MM.1S (cell line): ENCODE results near the gene TRIM69.
"Not testable (repeated sequence)": the region's sequence is repeated elsewhere in the genome, so short reads cannot be mapped to it uniquely, and the experiment has no call there.

Experiments
- DNase-seq: peaks from one replicate; pipeline ENCODE4 v3.0.0-alpha.2; 2015
- H2AFZ ChIP-seq: fragments of 300-600 bp; sonication (generic); 2 replicates; pipeline ENCODE4 v1.6.0; 2016; ENCODE audit warnings: antibody characterized with exemption, low read length
- H3F3A ChIP-seq: fragments of 300-600 bp; sonication (generic); 2 replicates; pipeline ENCODE4 v1.6.1; 2016; ENCODE audit warnings: mild to moderate bottlenecking, antibody characterized with exemption, low read length, moderate library complexity, mixed read lengths; ENCODE audit not compliant: insufficient read depth
- H3K27ac ChIP-seq: fragments of 300-600 bp; sonication (generic); 2 replicates; pipeline ENCODE4 v1.5.1; 2016; ENCODE audit warnings: mild to moderate bottlenecking, low read length
- H3K27me3 ChIP-seq: fragments of 300-600 bp; sonication (generic); replicated peaks from 2 replicates; pipeline ENCODE4 v1.6.0; 2016; ENCODE audit warnings: low read length; ENCODE audit not compliant: insufficient read depth
- H3K36me3 ChIP-seq: fragments of 300-600 bp; sonication (generic); replicated peaks from 2 replicates; pipeline ENCODE4 v1.6.1; 2016; ENCODE audit warnings: mild to moderate bottlenecking, low read length, mixed read lengths; ENCODE audit not compliant: insufficient read depth
- H3K4me1 ChIP-seq: fragments of 300-600 bp; sonication (generic); 2 replicates; pipeline ENCODE4 v1.6.1; 2016; ENCODE audit warnings: low read length, mixed read lengths
- H3K4me2 ChIP-seq: fragments of 300-600 bp; sonication (generic); 2 replicates; pipeline ENCODE4 v1.6.0; 2016; ENCODE audit warnings: low read depth, low read length
- H3K4me3 ChIP-seq: fragments of 300-600 bp; sonication (generic); 2 replicates; pipeline ENCODE4 v1.5.1; 2016; ENCODE audit warnings: low read length, mixed read lengths
- H3K79me2 ChIP-seq: fragments of 300-600 bp; sonication (generic); 2 replicates; pipeline ENCODE4 v1.6.1; 2016; ENCODE audit warnings: mixed run types, low read length, mixed read lengths
- H3K9ac ChIP-seq: fragments of 300-600 bp; sonication (generic); 2 replicates; pipeline ENCODE4 v1.6.1; 2016; ENCODE audit warnings: low read length, mixed read lengths
- H3K9me2 ChIP-seq: fragments of 300-600 bp; sonication (generic); replicated peaks from 2 replicates; pipeline ENCODE4 v1.6.1; 2016; ENCODE audit warnings: mild to moderate bottlenecking, low read length, mixed read lengths; ENCODE audit not compliant: insufficient read depth
- H3K9me3 ChIP-seq: fragments of 300-600 bp; sonication (generic); replicated peaks from 2 replicates; pipeline ENCODE4 v1.6.1; 2016; ENCODE audit warnings: mild to moderate bottlenecking, low read length, mixed read lengths; ENCODE audit not compliant: insufficient read depth
- H4K20me1 ChIP-seq: fragments of 300-600 bp; sonication (generic); 2 replicates; pipeline ENCODE4 v1.6.1; 2016; ENCODE audit warnings: mild to moderate bottlenecking, low read length, moderate library complexity, mixed read lengths; ENCODE audit not compliant: insufficient read depth
- EZH2 ChIP-seq: fragments of 300-600 bp; sonication (generic); optimal IDR thresholded peaks from 2 replicates; pipeline ENCODE3; 2017; ENCODE audit warnings: low read depth, mild to moderate bottlenecking, antibody characterized with exemption, low read length, mixed read lengths
- EZH2phosphoT487 ChIP-seq: fragments of 300-600 bp; sonication (generic); IDR thresholded peaks from 2 replicates; pipeline ENCODE4 v1.6.1; 2018; ENCODE audit warnings: antibody characterized with exemption, low read length
- TF ChIP-seq, protein P1 (sequence below): fragments of 300-600 bp; sonication (generic); IDR thresholded peaks from 2 replicates; pipeline ENCODE4 v1.5.1; 2016; ENCODE audit warnings: antibody characterized with exemption, low read length, mixed read lengths

The TRIM69 gene

DNA sequence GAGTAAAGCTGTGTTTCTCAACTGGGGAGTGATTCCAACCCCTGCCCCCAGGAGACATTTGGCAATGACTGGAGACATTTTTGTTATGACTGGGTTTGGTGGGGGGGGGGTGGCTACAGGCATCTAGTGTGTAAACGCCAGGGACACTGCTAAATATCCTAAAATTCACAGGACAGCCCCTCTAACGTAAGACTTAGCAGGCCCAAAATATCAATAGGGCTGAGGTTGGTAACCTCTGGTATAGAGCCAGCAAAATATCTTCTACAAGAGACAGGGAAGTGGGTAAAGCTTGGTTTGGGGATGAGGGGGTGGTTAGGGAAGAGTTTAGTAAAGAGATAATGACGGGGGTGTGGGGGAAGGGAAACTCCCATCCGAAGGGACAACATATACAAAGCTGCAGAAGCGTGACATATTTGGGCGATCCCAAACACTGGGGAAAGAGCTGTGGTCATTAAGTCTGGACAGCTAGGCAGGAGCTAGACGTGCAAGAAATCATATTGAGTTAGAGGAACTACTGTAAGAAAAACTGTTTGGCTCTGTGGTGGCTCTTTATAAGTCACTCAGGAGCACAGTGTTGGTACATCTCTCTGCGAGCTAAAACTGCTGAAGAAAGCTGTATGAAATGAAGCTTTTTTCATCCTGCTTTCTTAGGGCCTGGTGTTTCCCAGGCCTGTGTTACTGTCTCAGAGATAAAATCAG lies 697 bp upstream of the TRIM69 start:
- Histone ChIP-seq H3F3A (peaks cover 13% of the 10 kb centered on the region), H3K9me3 (no peaks in the 10 kb centered on the region), H3K4me3 (peak overlapping the region; percentile 30), H3K36me3 (peaks cover 4% of the 10 kb centered on the region; the same call in 1 of the 2 replicates), H3K79me2 (peaks cover 18% of the 10 kb centered on the region), H3K27me3 (no peaks in the 10 kb centered on the region), H3K27ac (peak overlapping the region; percentile 63), H3K9me2 (no peaks in the 10 kb centered on the region), H4K20me1 (no peaks in the 10 kb centered on the region), H3K9ac (peak overlapping the region; percentile 47; the same call in 1 of the 2 replicates), H3K4me2 (peak overlapping the region; percentile 63), H3K4me1 (peaks cover 22% of the 10 kb centered on the region), H2AFZ (peak overlapping the region; percentile 41)
- TF ChIP-seq EZH2phosphoT487 (no peak), EZH2 (no peak)
- DNase-seq, result no peak

DNA sequence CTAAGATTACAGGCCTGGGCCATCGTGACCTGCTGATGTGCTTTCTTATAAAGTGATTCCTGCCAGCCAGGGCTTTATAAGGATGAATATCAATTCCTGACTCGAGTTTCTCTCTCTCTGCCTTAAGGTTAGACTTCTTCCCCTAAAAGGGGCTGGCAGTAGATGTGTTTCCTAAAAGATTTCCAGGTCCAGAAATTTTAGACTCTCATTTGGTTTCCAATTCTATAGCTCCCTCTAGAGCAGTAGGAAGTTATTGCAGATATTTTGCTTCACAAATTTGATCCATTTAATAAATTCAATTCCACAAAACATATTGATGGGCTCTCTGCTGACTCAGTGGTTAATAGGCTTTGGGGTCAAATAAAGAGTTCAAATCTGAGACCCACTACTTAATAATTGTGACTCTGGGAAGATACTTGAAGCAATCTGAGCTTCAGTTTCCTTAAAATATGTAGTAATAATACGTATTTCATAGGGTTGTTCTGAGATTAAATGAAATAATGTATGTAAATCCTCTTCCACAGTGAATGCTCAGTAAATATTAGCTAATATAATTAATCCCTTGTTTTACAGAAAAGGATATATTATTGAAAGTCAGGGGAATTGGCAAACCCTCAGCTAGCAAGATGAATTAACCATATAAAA lies 2.1 kb downstream of the TRIM69 start:
- Histone ChIP-seq H3K27me3 (no peaks in the 10 kb centered on the region), H3K9me2 (no peaks in the 10 kb centered on the region), H3K36me3 (no peaks in the 10 kb centered on the region), H3F3A (peaks cover 13% of the 10 kb centered on the region), H3K9ac (no peak overlapping the region), H3K4me1 (peaks cover 22% of the 10 kb centered on the region), H3K4me3 (no peak overlapping the region), H3K9me3 (no peaks in the 10 kb centered on the region), H3K79me2 (no peaks in the 10 kb centered on the region), H2AFZ (no peak overlapping the region), H3K4me2 (no peak overlapping the region), H3K27ac (no peak overlapping the region), H4K20me1 (no peaks in the 10 kb centered on the region)
- TF ChIP-seq EZH2phosphoT487, result no peak
- TF ChIP-seq, protein P1, sequence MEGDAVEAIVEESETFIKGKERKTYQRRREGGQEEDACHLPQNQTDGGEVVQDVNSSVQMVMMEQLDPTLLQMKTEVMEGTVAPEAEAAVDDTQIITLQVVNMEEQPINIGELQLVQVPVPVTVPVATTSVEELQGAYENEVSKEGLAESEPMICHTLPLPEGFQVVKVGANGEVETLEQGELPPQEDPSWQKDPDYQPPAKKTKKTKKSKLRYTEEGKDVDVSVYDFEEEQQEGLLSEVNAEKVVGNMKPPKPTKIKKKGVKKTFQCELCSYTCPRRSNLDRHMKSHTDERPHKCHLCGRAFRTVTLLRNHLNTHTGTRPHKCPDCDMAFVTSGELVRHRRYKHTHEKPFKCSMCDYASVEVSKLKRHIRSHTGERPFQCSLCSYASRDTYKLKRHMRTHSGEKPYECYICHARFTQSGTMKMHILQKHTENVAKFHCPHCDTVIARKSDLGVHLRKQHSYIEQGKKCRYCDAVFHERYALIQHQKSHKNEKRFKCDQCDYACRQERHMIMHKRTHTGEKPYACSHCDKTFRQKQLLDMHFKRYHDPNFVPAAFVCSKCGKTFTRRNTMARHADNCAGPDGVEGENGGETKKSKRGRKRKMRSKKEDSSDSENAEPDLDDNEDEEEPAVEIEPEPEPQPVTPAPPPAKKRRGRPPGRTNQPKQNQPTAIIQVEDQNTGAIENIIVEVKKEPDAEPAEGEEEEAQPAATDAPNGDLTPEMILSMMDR, result peak; percentile 77
- peak; percentile 52 for DNase-seq

DNA sequence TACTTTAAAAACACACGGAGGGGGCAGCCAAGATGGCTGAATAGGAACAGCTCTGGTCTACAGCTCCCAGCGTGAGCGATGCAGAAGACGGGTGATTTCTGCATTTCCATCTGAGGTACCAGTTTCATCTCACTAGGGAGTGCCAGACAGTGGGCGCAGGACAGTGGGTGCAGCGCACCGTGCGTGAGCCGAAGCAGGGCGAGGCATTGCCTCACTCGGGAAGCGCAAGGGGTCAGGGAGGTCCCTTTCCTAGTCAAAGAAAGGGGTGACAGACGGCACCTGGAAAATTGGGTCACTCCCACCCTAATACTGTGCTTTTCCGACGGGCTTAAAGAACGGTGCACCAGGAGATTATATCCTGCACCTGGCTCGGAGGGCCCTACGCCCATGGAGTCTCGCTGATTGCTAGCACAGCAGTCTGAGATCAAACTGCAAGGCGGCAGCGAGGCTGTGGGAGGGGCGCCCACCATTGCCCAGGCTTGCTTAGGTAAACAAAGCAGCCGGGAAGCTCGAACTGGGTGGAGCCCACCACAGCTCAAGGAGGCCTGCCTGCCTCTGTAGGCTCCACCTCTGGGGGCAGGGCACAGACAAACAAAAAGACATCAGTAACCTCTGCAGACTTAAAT lies 3.0 kb downstream of the TRIM69 start:
- not testable (repeated sequence) for DNase-seq, H3K9ac ChIP-seq, H2AFZ ChIP-seq, H3K79me2 ChIP-seq, H3K36me3 ChIP-seq, H3K9me2 ChIP-seq, H3K4me2 ChIP-seq, H3K27me3 ChIP-seq, H4K20me1 ChIP-seq, H3K27ac ChIP-seq, H3K4me3 ChIP-seq, H3K9me3 ChIP-seq
- peaks cover 22% of the 10 kb centered on the region for H3K4me1 ChIP-seq
- peaks cover 13% of the 10 kb centered on the region for H3F3A ChIP-seq

DNA sequence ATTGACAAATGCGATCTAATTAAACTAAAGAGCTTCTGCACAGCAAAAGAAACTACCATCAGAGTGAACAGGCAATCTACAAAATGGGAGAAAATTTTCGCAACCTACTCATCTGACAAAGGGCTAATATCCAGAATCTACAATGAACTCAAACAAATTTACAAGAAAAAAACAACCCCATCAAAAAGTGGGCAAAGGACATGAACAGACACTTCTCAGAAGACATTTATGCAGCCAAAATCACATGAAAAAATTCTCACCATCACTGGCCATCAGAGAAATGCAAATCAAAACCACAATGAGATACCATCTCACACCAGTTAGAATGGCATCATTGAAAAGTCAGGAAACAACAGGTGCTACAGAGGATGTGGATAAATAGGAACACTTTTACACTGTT lies 7.1 kb downstream of the TRIM69 start:
- DNase-seq, H3K27ac ChIP-seq, H3K9me2 ChIP-seq, H3K4me3 ChIP-seq, H3F3A ChIP-seq, H3K9ac ChIP-seq, H3K4me2 ChIP-seq, H2AFZ ChIP-seq, H3K79me2 ChIP-seq, H3K27me3 ChIP-seq, H3K4me1 ChIP-seq, H4K20me1 ChIP-seq, H3K36me3 ChIP-seq, H3K9me3 ChIP-seq: not testable (repeated sequence)
